Bronchial epithelial cell (primary cell): ENCODE results near the gene NSMF. TPM values are rescaled to one million over a fixed set of nuclear protein-coding genes. Genes with fewer than 3 reads are reported as not detected.

Source experiments
- DNase-seq: peaks from one replicate; pipeline ENCODE4 v3.0.0-alpha.2; 2010; ENCODE audit warnings: low read depth
- FAIRE-seq: peaks from 2 replicates; lab custom pipeline; 2011; peaks lifted over from hg19 to GRCh38; lab: Jason Lieb, UNC
- H3K27me3 ChIP-seq: 2 replicates; pipeline ENCODE4 v1.5.1; 2011; ENCODE audit warnings: low read length; ENCODE audit not compliant: control insufficient read depth, insufficient read depth
- H3K36me3 ChIP-seq: 2 replicates; pipeline ENCODE4 v1.5.1; 2011; ENCODE audit warnings: low read length; ENCODE audit not compliant: control insufficient read depth, insufficient read depth
- H3K4me3 ChIP-seq: 2 replicates; pipeline ENCODE4 v1.5.1; 2011; ENCODE audit warnings: mild to moderate bottlenecking, low read depth, low read length, control low read depth
- CTCF ChIP-seq: IDR thresholded peaks from 2 replicates; pipeline ENCODE4 v1.5.1; 2011; ENCODE audit warnings: mild to moderate bottlenecking, moderate library complexity, low read length, control low read depth, inconsistent platforms; ENCODE audit not compliant: insufficient read depth, severe bottlenecking
- total RNA-seq: library from RNA; depleted of rRNA; stranded (reverse); fragments of >200 nt; gene quantifications from 2 replicates; pipeline ENCODE4 v1.2.1, GENCODE V29; 2014

Gene NSMF
- total RNA-seq, 1 donor from 2014 or later: 17.9 TPM

DNA sequence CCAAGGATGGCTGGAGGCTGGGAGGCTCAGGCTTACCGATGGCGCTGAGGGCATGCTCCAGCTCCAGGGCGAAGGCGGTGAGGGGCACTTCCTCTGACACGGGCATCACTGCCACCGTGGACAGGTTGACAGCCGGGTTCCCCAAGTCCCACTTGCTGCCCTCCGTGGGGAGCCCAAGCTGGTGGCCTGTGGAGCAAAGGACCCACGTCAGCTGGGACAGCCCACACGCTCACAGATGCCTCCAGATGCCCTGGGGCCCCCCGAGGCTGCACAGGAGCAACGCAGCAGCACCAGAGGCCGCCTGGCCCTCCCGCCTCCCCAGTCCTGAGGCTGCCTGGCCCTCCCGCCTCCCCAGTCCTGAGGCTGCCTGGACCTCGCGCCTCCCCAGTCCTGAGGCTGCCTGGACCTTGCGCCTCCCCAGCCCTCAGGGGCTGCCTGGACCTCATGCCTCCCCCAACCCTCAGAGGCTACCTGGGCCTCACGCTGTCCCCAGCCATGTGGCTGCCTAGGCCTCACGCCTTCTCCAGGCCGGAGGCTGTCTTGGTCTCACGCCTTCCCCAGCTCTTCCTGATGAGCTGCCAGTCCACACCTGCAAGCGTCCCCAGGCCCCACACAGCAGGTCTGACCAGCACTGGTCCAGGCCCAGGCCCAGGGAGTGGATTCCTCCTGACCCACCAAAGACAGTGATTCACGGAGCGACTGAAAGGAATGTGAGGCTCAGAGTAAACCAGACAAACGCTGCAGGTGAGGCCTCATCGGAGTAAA is 25.6 kb upstream of the NSMF start:
- Histone ChIP-seq H3K36me3 (no peaks in the 10 kb centered on the region), H3K4me3 (no peak overlapping the region), H3K27me3 (no peaks in the 10 kb centered on the region)
- TF ChIP-seq CTCF: no peak
- no peak for FAIRE-seq
- no peak for DNase-seq

- Histone ChIP-seq H3K36me3 (no peaks in the 10 kb centered on the region), H3K27me3 (no peaks in the 10 kb centered on the region), H3K4me3 (no peak overlapping the region)
- DNase-seq (peak; percentile 77), FAIRE-seq (no peak)
- TF ChIP-seq CTCF: no peak
These were observed 23.1 kb upstream of the NSMF start for GRCh38 chr9:137482094-137482781.

- Histone ChIP-seq H3K36me3 (no peaks in the 10 kb centered on the region), H3K27me3 (no peaks in the 10 kb centered on the region), H3K4me3 (no peak overlapping the region)
- TF ChIP-seq CTCF: no peak
- DNase-seq (no peak), FAIRE-seq (no peak)
These were observed 21.9 kb upstream of the NSMF start for GRCh38 chr9:137480686-137481683.

- no peaks in the 10 kb centered on the region for H3K36me3 ChIP-seq
- FAIRE-seq (no peak), DNase-seq (no peak)
- TF ChIP-seq CTCF: no peak
- no peaks in the 10 kb centered on the region for H3K27me3 ChIP-seq
- no peak overlapping the region for H3K4me3 ChIP-seq
These were observed 21.0 kb upstream of the NSMF start for GRCh38 chr9:137479892-137480685.
